ENCODE results near the gene NAGLU.

GRCh38 chr17:42559075-42559474 is 23.0 kb downstream of the NAGLU start:
- TF ChIP-seq CTCF (conservative IDR thresholded peaks at IDR 0.05; ENCODE audit: low read depth in 2 of 2), result no peak
- TF ChIP-seq REST (IDR thresholded peaks at IDR 0.05; ENCODE audit: unreplicated experiment), result no peak
- no peak for TF ChIP-seq POLR2AphosphoS5 (IDR thresholded peaks at IDR 0.05; ENCODE audit: low read depth)
- TF ChIP-seq EZH2 (IDR thresholded peaks at IDR 0.05; ENCODE audit: low read depth, unreplicated experiment), result no peak
- no peak for TF ChIP-seq JUNB (IDR thresholded peaks at IDR 0.05; ENCODE audit: unreplicated experiment)
- no peak for TF ChIP-seq CREB1 (CRISPR knock-in tag; IDR thresholded peaks at IDR 0.05; ENCODE audit: low read depth)
- no peak for TF ChIP-seq ZNF114 (CRISPR knock-in tag; IDR thresholded peaks at IDR 0.05)
